Thymus (tissue), 11 donors: ENCODE results near the gene EPHA3. TPM values are rescaled to one million over a fixed set of nuclear protein-coding genes. Genes with fewer than 3 reads are reported as not detected.

Experiments
- DNase-seq, 9 donors: peaks; one replicate each; pipeline ENCODE4 v3.0.0-alpha.2; 2013; ENCODE audit warnings: low spot score in 9 of 9, low read depth in 6 of 9, missing footprints in 1 of 9
- H3K27ac ChIP-seq, 2 donors: one replicate each; pipeline ENCODE4 v1.5.1; 2013; ENCODE audit warnings: control low read depth in 1 of 2, low read depth in 1 of 2, low read length in 1 of 2, mild to moderate bottlenecking in 1 of 2, moderate library complexity in 1 of 2
- H3K27me3 ChIP-seq, 2 donors: one replicate each; pipeline ENCODE4 v1.5.1; 2013; ENCODE audit warnings: low read length in 1 of 2; ENCODE audit not compliant: control insufficient read depth in 2 of 2, insufficient read depth in 1 of 2
- H3K36me3 ChIP-seq, 2 donors: one replicate each; pipeline ENCODE4 v1.5.1; 2013; ENCODE audit warnings: low read length in 1 of 2, mild to moderate bottlenecking in 1 of 2, moderate library complexity in 1 of 2; ENCODE audit not compliant: control insufficient read depth in 2 of 2, insufficient read depth in 2 of 2
- H3K4me1 ChIP-seq, 2 donors: one replicate each; pipeline ENCODE4 v1.5.1; 2013; ENCODE audit warnings: low read length in 2 of 2; ENCODE audit not compliant: control insufficient read depth in 2 of 2, insufficient read depth in 2 of 2
- H3K4me3 ChIP-seq, 2 donors: one replicate each; pipeline ENCODE4 v1.5.1; 2013; ENCODE audit warnings: low read length in 2 of 2, control low read depth in 1 of 2, mild to moderate bottlenecking in 1 of 2
- H3K9me3 ChIP-seq, 2 donors: one replicate each; pipeline ENCODE4 v1.5.1; 2013; ENCODE audit warnings: low read length in 1 of 2, mild to moderate bottlenecking in 1 of 2; ENCODE audit not compliant: control insufficient read depth in 2 of 2, insufficient read depth in 1 of 2
- WGBS: extraction: QIAGEN DNeasy Blood & Tissue Kit; methylation state at CpG from one replicate; pipeline ENCODE4 v1.1.7; 2013; 5-methylcytosine and 5-hydroxymethylcytosine counted together
- polyA plus RNA-seq: library from polyadenylated mRNA; stranded (reverse); fragments of 200-250 nt; gene quantifications from one replicate; pipeline ENCODE4 v1.2.3, GENCODE V29; 2013
- total RNA-seq: library from RNA; stranded (reverse); fragments of 120-200 nt; gene quantifications from one replicate; pipeline ENCODE4 v1.2.4, GENCODE V29; 2013
- donor health status: healthy.

Gene EPHA3
- total and polyA plus RNA-seq, 2 donors = 0.73 to 1.9 TPM

GRCh38 chr3:89165636-89166263 lies 58.3 kb downstream of the EPHA3 start:
- Histone ChIP-seq H3K27ac (no peak overlapping the region), H3K36me3 (no peaks in the 10 kb centered on the region), H3K4me3 (no peak overlapping the region), H3K9me3 (no peaks in the 10 kb centered on the region), H3K27me3 (no peaks in the 10 kb centered on the region), H3K4me1 (no peaks in the 10 kb centered on the region)
- WGBS = 90% methylated on average over 9 of the region's 9 CpGs
- no peak for DNase-seq

- 95% methylated on average over 9 of the region's 9 CpGs for WGBS
- no peaks in the 10 kb centered on the region for H3K36me3 ChIP-seq
- no peaks in the 10 kb centered on the region for H3K9me3 ChIP-seq
- H3K27me3 ChIP-seq = no peaks in the 10 kb centered on the region
- no peak for DNase-seq
- no peak overlapping the region for H3K27ac ChIP-seq
- no peaks in the 10 kb centered on the region for H3K4me1 ChIP-seq
- no peak overlapping the region for H3K4me3 ChIP-seq
Observed at GRCh38 chr3:89171687-89172545, 64.5 kb downstream of the EPHA3 start.

GRCh38 chr3:89173546-89173945 lies 66.1 kb downstream of the EPHA3 start:
- Histone ChIP-seq H3K9me3 (no peaks in the 10 kb centered on the region), H3K4me1 (no peaks in the 10 kb centered on the region), H3K27ac (no peak overlapping the region), H3K27me3 (no peaks in the 10 kb centered on the region), H3K36me3 (no peaks in the 10 kb centered on the region), H3K4me3 (no peak overlapping the region)
- DNase-seq = no peak

- no peaks in the 10 kb centered on the region for H3K9me3 ChIP-seq
- H3K27ac ChIP-seq = no peak overlapping the region
- no peaks in the 10 kb centered on the region for H3K36me3 ChIP-seq
- no peaks in the 10 kb centered on the region for H3K27me3 ChIP-seq
- H3K4me1 ChIP-seq = no peaks in the 10 kb centered on the region
- DNase-seq = peak in 1 of 9 donors; percentile 20
- 86% methylated on average over 3 of the region's 3 CpGs for WGBS
- H3K4me3 ChIP-seq = no peak overlapping the region
Observed at GRCh38 chr3:89179355-89180001, 72.1 kb downstream of the EPHA3 start.

- no peaks in the 10 kb centered on the region for H3K4me1 ChIP-seq
- DNase-seq = no peak
- no peaks in the 10 kb centered on the region for H3K9me3 ChIP-seq
- H3K27ac ChIP-seq = no peak overlapping the region
- no peaks in the 10 kb centered on the region for H3K27me3 ChIP-seq
- 71% methylated on average over 2 of the region's 2 CpGs for WGBS
- H3K4me3 ChIP-seq = no peak overlapping the region
- no peaks in the 10 kb centered on the region for H3K36me3 ChIP-seq
Observed at GRCh38 chr3:89180334-89180733, 72.9 kb downstream of the EPHA3 start.

GRCh38 chr3:89182056-89182455 lies 74.6 kb downstream of the EPHA3 start:
- DNase-seq = no peak
- Histone ChIP-seq H3K27me3 (no peaks in the 10 kb centered on the region), H3K27ac (no peak overlapping the region), H3K4me1 (no peaks in the 10 kb centered on the region), H3K36me3 (no peaks in the 10 kb centered on the region), H3K4me3 (no peak overlapping the region), H3K9me3 (no peaks in the 10 kb centered on the region)
- WGBS = 95% methylated on average over 1 of the region's 1 CpG

- H3K9me3 ChIP-seq = no peaks in the 10 kb centered on the region
- no peak overlapping the region for H3K27ac ChIP-seq
- H3K27me3 ChIP-seq = no peaks in the 10 kb centered on the region
- 83% methylated on average over 4 of the region's 4 CpGs for WGBS
- no peak overlapping the region for H3K4me3 ChIP-seq
- H3K36me3 ChIP-seq = no peaks in the 10 kb centered on the region
- no peaks in the 10 kb centered on the region for H3K4me1 ChIP-seq
- no peak for DNase-seq
Observed at GRCh38 chr3:89184151-89184995, 77.0 kb downstream of the EPHA3 start.

GRCh38 chr3:89186456-89186855 lies 79.0 kb downstream of the EPHA3 start:
- H3K36me3 ChIP-seq = no peaks in the 10 kb centered on the region
- 93% methylated on average over 4 of the region's 4 CpGs for WGBS
- no peak for DNase-seq

More at GRCh38 chr3:89186456-89186855, 79.0 kb downstream of the EPHA3 start:
- no peak overlapping the region for H3K27ac ChIP-seq
- H3K27me3 ChIP-seq = no peaks in the 10 kb centered on the region
- no peaks in the 10 kb centered on the region for H3K4me1 ChIP-seq
- no peaks in the 10 kb centered on the region for H3K9me3 ChIP-seq
- H3K4me3 ChIP-seq = no peak overlapping the region
